Endodermal cell (in vitro differentiated cells): ENCODE data around the gene TRABD2B. TPM values are rescaled to one million over a fixed set of nuclear protein-coding genes. Genes with fewer than 3 reads are reported as not detected.

Experiments used
- DNase-seq: peaks from one replicate; pipeline ENCODE4 v3.0.0-alpha.2; 2017
- H3K27ac ChIP-seq: 2 replicates; pipeline ENCODE4 v1.5.1; 2013; ENCODE audit warnings: mild to moderate bottlenecking, low read depth, low read length, moderate library complexity
- H3K27me3 ChIP-seq: 2 replicates; pipeline ENCODE4 v1.6.1; 2013; ENCODE audit warnings: mild to moderate bottlenecking, low read length, moderate library complexity; ENCODE audit not compliant: insufficient read depth, control insufficient read depth, poor library complexity, severe bottlenecking
- H3K36me3 ChIP-seq: 2 replicates; pipeline ENCODE4 v1.7.0; 2013; ENCODE audit warnings: mild to moderate bottlenecking, low read length, moderate library complexity; ENCODE audit not compliant: control insufficient read depth, insufficient read depth
- H3K4me1 ChIP-seq: one replicate; pipeline ENCODE4 v1.7.0; 2013; ENCODE audit warnings: low read length; ENCODE audit not compliant: control insufficient read depth, insufficient read depth
- H3K4me3 ChIP-seq: 2 replicates; pipeline ENCODE4 v1.5.1; 2013; ENCODE audit warnings: mild to moderate bottlenecking, low read length, moderate library complexity
- H3K9ac ChIP-seq: 2 replicates; pipeline ENCODE4 v1.6.1; 2013; ENCODE audit warnings: mild to moderate bottlenecking, low read length, moderate library complexity; ENCODE audit not compliant: poor library complexity, severe bottlenecking; ENCODE audit errors: extremely low read depth
- H3K9me3 ChIP-seq: 2 replicates; pipeline ENCODE4 v1.6.1; 2013; ENCODE audit warnings: mild to moderate bottlenecking, low read length, moderate library complexity; ENCODE audit not compliant: control insufficient read depth
- H3K27ac Mint-ChIP-seq: 2 replicates; pipeline ENCODE4 v1.8.0; 2020; ENCODE audit warnings: mixed read lengths
- H3K27me3 Mint-ChIP-seq: 2 replicates; pipeline ENCODE4 v1.8.0; 2021; ENCODE audit warnings: mild to moderate bottlenecking, mixed read lengths; ENCODE audit not compliant: insufficient read depth
- H3K36me3 Mint-ChIP-seq: 2 replicates; pipeline ENCODE4 v1.8.0; 2020; ENCODE audit warnings: low read depth, mixed read lengths
- H3K4me1 Mint-ChIP-seq: 2 replicates; pipeline ENCODE4 v1.8.0; 2020; ENCODE audit warnings: mixed read lengths
- H3K4me3 Mint-ChIP-seq: 2 replicates; pipeline ENCODE4 v1.8.0; 2020; ENCODE audit warnings: mild to moderate bottlenecking, moderate library complexity, mixed read lengths
- H3K9me3 Mint-ChIP-seq: 2 replicates; pipeline ENCODE4 v1.8.0; 2020; ENCODE audit warnings: mild to moderate bottlenecking, mixed read lengths
- WGBS, 2 experiments: methylation state at CpG; one replicate each; pipeline versions ENCODE4 v1.1.5 to v1.1.7; 2013; ENCODE audit warnings: missing lambda C conversion rate in 2 of 2, mixed read lengths in 1 of 2; ENCODE audit not compliant: insufficient coverage in 1 of 2, insufficient read length in 1 of 2; 5-methylcytosine and 5-hydroxymethylcytosine counted together
- total RNA-seq, 2 donors: library from RNA; stranded (reverse); fragmentation: NEBNext Ultra II Directional in 1 of 2; extraction: Animal tissue kit (Norgen Biotek cat#: 25700) in 1 of 2; gene quantifications; 2 replicates in 1 of 2; 3 replicates in 1 of 2; pipeline ENCODE4 v1.2.1, GENCODE V29; 2021
- TF ChIP-seq, protein P1 (sequence below): fragments of 200-600 bp; sonication (generic); conservative IDR thresholded peaks from 2 replicates; pipeline ENCODE4 v1.5.0; 2021; ENCODE audit warnings: antibody characterized with exemption, mild to moderate bottlenecking

The TRABD2B gene
- total RNA-seq, 2 donors from 2014 or later: 24.4 to 28.0 TPM

DNA sequence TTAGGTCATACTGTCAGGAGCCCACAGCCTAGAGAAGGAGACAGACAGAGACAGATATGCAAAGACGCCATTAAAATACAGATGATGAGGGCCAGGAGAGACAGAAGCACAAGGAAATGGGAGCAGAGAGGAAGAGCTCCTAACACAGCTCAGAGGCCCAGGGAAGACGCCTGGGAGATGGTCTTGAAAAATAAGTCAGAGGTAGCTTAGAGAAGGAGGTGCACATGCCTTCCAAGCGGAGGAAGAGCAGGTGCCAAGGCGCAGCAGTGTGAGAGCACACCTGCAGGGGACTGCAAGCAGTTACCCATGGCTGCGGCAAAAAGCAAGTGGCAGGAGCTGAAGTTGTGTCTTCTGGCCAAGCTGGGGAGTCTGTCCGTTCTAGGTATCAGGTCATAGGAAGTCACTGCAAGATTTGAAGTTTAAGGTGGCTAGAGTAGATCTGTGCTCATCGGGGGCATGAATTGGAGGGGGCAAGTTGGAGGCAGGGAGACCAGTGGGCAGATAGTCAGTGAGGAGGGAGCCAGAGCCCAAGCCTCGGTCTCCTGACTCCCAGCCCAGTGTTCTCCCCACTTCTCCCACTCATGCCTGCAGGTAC lies 1.3 kb upstream of the TRABD2B start:
- no peak overlapping the region for H3K27ac Mint-ChIP-seq
- DNase-seq: peak; percentile 64
- H3K27ac ChIP-seq: no peak overlapping the region
- H3K9ac ChIP-seq: no peak overlapping the region
- TF ChIP-seq, protein P1, sequence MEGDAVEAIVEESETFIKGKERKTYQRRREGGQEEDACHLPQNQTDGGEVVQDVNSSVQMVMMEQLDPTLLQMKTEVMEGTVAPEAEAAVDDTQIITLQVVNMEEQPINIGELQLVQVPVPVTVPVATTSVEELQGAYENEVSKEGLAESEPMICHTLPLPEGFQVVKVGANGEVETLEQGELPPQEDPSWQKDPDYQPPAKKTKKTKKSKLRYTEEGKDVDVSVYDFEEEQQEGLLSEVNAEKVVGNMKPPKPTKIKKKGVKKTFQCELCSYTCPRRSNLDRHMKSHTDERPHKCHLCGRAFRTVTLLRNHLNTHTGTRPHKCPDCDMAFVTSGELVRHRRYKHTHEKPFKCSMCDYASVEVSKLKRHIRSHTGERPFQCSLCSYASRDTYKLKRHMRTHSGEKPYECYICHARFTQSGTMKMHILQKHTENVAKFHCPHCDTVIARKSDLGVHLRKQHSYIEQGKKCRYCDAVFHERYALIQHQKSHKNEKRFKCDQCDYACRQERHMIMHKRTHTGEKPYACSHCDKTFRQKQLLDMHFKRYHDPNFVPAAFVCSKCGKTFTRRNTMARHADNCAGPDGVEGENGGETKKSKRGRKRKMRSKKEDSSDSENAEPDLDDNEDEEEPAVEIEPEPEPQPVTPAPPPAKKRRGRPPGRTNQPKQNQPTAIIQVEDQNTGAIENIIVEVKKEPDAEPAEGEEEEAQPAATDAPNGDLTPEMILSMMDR: peak; percentile 46
- peaks cover 24% of the 10 kb centered on the region for H3K27me3 Mint-ChIP-seq
- no peaks in the 10 kb centered on the region for H3K9me3 ChIP-seq
- peaks cover 11% of the 10 kb centered on the region for H3K36me3 Mint-ChIP-seq
- peaks cover 20% of the 10 kb centered on the region for H3K4me1 ChIP-seq
- H3K4me1 Mint-ChIP-seq: peaks cover 52% of the 10 kb centered on the region
- H3K27me3 ChIP-seq: no peaks in the 10 kb centered on the region
- H3K4me3 Mint-ChIP-seq: peak overlapping the region; percentile 81
- H3K9me3 Mint-ChIP-seq: no peaks in the 10 kb centered on the region
- 83 to 90% methylated on average over 7 to 8 of the region's 8 CpGs for WGBS, 2 experiments
- peaks cover 17% of the 10 kb centered on the region for H3K36me3 ChIP-seq
- no peak overlapping the region for H3K4me3 ChIP-seq

DNA sequence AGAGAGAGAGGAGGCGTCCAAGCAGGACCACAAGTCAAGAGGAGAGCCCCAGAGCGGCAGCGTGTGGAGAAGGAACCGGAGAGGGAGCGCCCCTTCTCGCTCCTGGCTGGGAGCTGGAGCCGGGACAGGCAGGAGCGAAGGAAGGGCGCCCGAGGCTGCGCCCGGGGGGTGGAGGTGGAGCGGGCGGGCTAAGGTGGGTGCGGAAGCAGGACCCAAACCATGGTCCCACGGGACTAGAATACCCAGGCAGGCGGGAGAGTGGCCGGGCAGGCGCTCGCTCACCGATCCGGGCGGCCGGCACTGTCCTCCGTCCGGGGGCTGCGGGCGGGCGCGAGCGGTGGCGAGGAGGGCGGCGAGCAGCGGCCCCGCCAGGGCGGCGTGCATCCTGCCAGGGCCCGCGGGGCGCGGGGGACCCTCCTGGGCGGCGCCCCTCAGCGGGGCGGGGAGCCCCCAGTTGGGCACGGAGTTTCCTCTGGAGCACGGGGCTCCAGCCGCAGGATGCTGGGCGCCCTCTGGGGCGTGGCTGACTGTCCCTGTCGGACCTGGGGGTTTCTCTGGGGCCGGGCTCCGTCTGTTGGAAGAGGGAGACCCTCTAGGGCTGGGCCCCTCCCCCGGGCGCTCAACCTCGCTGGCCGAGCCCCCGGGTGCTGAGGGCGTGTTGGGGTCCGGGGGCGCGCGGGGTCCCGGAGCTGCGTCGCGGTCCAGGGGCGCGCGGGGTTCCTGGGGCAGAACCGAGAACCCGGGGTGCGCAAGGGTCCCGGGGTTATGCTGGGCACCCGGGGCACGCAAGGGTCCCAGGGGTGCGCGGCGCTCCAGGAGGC lies 569 bp downstream of the TRABD2B start:
- Mint-ChIP-seq H3K4me1 (peaks cover 63% of the 10 kb centered on the region), H3K4me3 (peak overlapping the region; percentile 81), H3K36me3 (peaks cover 30% of the 10 kb centered on the region), H3K27ac (peak overlapping the region; percentile 13), H3K27me3 (peaks cover 24% of the 10 kb centered on the region), H3K9me3 (no peaks in the 10 kb centered on the region)
- H3K27ac ChIP-seq: no peak overlapping the region
- 0% methylated on average over 26 to 80 of the region's 80 CpGs for WGBS, 2 experiments
- H3K9me3 ChIP-seq: no peaks in the 10 kb centered on the region
- no peaks in the 10 kb centered on the region for H3K27me3 ChIP-seq
- H3K36me3 ChIP-seq: peaks cover 36% of the 10 kb centered on the region
- peak; percentile 79 for DNase-seq
- peak overlapping the region; percentile 97 for H3K4me3 ChIP-seq
- H3K4me1 ChIP-seq: peaks cover 32% of the 10 kb centered on the region
- TF ChIP-seq, protein P1: no peak
- peak overlapping the region; percentile 69 for H3K9ac ChIP-seq

DNA sequence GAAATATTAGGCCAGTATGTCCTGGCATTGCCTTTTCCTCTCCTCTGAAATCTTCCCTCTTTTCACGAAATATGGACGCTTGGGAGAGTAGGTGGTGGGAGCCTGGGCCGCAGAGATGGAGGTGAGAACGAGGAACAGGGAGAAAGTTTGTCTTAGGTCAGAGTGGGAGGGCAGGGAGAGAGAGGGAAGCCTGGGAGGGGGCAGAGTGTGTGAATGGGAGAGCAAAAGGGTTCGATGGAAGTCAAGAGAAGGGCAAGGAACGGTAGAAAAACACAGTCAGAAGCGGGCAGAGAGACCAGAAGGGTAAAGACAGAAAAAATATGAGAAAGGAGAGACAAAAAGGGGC lies 1.2 kb downstream of the TRABD2B start:
- peaks cover 35% of the 10 kb centered on the region for H3K4me1 ChIP-seq
- TF ChIP-seq, protein P1: no peak
- no peak overlapping the region for H3K27ac ChIP-seq
- no peaks in the 10 kb centered on the region for H3K9me3 ChIP-seq
- Mint-ChIP-seq H3K36me3 (peaks cover 36% of the 10 kb centered on the region), H3K4me1 (peaks cover 68% of the 10 kb centered on the region), H3K27ac (peak overlapping the region; percentile 13), H3K4me3 (peak overlapping the region; percentile 81), H3K9me3 (no peaks in the 10 kb centered on the region), H3K27me3 (peaks cover 24% of the 10 kb centered on the region)
- H3K36me3 ChIP-seq: peaks cover 41% of the 10 kb centered on the region
- peak overlapping the region; percentile 97 for H3K4me3 ChIP-seq
- 0 to 3% methylated on average over 4 to 7 of the region's 7 CpGs for WGBS, 2 experiments
- H3K27me3 ChIP-seq: no peaks in the 10 kb centered on the region
- no peak for DNase-seq
- peak overlapping the region; percentile 69 for H3K9ac ChIP-seq
